K562 (cell line): ENCODE measurements around the gene NUSAP1. TPM values are rescaled to one million over a fixed set of nuclear protein-coding genes. Genes with fewer than 3 reads are reported as not detected.

Experiments
- CEBPB ChIP-seq: fragments of 450-650 bp; IDR thresholded peaks from 2 replicates; pipeline ENCODE4 v1.6.1; 2016; ENCODE audit warnings: missing genetic modification characterization, missing compliant biosample characterization
- CXXC5 ChIP-seq: fragments of 250-450 bp; sonication (Bioruptor Pico); IDR thresholded peaks from 2 replicates; pipeline ENCODE4 v1.8.0; 2022; ENCODE audit warnings: inconsistent platforms, mild to moderate bottlenecking, moderate library complexity
- ETV5 ChIP-seq: sonication (generic); formaldehyde crosslinking; IDR thresholded peaks from 2 replicates; pipeline ENCODE4 v1.4.0; 2020; ENCODE audit warnings: low read depth, mild to moderate bottlenecking, missing genetic modification reagents
- TEAD1 ChIP-seq, 2 experiments: fragments of 450-650 bp in 1 of 2; sonication (generic) in 1 of 2; formaldehyde crosslinking; IDR thresholded peaks; 2 replicates each; pipeline versions ENCODE4 v1.4.0 to v1.8.0; 2020 to 2022; ENCODE audit warnings: mild to moderate bottlenecking in 2 of 2, missing genetic modification reagents in 1 of 2
- polyA plus RNA-seq, 8 experiments: library from polyadenylated mRNA; depleted of rRNA in 4 of 8; stranded (reverse) in 5 of 8; unstranded in 3 of 8; fragments of >200 nt; fragmentation: Nextera tagmentation in 2 of 8; fragmentation: Illumina TruSeq in 1 of 8; extraction: Ambion mirVana in 2 of 8; extraction: Trizol in 1 of 8; gene quantifications; 2 replicates each; pipeline versions ENCODE4 v1.2.1 to v1.2.3, GENCODE V29; 2011 to 2014; ENCODE audit warnings: inconsistent platforms in 1 of 8, missing spikeins in 1 of 8
- total RNA-seq, 7 experiments: library from RNA; depleted of rRNA in 6 of 7; stranded (reverse); fragments of >200 nt in 6 of 7; fragmentation: Illumina TruSeq in 2 of 7; extraction: Trizol in 2 of 7; gene quantifications; 2 replicates each; pipeline versions ENCODE4 v1.2.1 to v1.2.3, GENCODE V29; 2011 to 2021; ENCODE audit warnings: low replicate concordance in 1 of 7
- TF ChIP-seq, protein P1 (sequence below): fragments of 250-450 bp; sonication (Bioruptor Pico); IDR thresholded peaks from 2 replicates; pipeline ENCODE4 v1.5.1; 2021; ENCODE audit warnings: mild to moderate bottlenecking
- TF ChIP-seq, protein P2 (sequence below): fragments of 450-650 bp; IDR thresholded peaks from 2 replicates; pipeline ENCODE4 v1.6.1; 2016; ENCODE audit warnings: mild to moderate bottlenecking, moderate library complexity

NUSAP1 gene
- total and polyA plus RNA-seq, 9 of the 15 experiments (the other 6 are each of a cell fraction or from before 2014, with no cell fraction given): 119 to 266 (median 227) TPM

DNA sequence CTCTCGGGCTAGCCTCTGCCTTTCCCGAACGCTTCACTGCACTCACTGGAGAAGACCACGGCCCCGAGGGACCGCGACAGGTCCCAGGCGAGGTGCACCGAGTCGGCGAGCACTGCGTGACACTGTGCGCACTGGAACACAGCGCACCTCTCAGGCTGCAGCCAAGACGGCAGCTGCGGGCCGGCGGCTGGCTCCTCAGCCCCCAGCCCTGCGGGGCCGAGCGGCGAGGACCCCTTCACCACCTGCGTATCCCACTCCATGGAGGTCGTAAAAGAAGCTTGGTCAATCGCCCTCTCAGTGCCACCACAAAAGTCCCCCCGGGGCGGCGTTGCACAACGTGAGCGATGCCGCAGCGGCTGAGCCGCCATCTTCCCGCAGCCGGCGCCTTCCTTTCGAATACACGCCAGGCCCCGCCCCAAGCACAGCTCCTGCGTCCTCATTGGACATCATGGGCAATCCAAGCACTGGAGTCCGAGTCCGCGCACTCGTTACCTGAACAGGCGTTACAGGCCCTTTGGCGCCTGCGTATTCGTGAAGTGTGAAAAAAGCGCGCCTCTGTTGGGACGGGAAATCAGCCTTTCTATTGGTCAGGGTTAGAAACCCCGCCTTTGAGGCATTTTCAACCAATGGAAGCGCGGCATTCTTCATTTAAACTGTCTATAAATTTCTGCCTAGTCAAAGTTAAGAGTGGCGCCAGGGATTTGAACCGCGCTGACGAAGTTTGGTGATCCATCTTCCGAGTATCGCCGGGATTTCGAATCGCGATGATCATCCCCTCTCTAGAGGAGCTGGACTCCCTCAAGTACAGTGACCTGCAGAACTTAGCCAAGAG, at the start of gene NUSAP1, which contains the start of gene OIP5 (continued):
- TF ChIP-seq, protein P1, sequence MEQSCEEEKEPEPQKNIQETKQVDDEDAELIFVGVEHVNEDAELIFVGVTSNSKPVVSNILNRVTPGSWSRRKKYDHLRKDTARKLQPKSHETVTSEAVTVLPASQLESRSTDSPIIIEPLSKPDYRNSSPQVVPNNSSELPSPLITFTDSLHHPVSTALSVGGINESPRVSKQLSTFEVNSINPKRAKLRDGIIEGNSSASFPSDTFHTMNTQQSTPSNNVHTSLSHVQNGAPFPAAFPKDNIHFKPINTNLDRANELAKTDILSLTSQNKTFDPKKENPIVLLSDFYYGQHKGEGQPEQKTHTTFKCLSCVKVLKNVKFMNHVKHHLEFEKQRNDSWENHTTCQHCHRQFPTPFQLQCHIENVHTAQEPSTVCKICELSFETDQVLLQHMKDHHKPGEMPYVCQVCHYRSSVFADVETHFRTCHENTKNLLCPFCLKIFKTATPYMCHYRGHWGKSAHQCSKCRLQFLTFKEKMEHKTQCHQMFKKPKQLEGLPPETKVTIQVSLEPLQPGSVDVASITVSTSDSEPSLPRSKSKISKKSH (CRISPR knock-in tag): no peak
- TF ChIP-seq ETV5 (CRISPR knock-in tag) (no peak), TEAD1 (CRISPR knock-in tag; IDR thresholded peaks at IDR 0.05) (no peak), CEBPB (tag) (peak; percentile 95), CXXC5 (CRISPR knock-in tag) (peak; percentile 89)
- TF ChIP-seq, protein P2, sequence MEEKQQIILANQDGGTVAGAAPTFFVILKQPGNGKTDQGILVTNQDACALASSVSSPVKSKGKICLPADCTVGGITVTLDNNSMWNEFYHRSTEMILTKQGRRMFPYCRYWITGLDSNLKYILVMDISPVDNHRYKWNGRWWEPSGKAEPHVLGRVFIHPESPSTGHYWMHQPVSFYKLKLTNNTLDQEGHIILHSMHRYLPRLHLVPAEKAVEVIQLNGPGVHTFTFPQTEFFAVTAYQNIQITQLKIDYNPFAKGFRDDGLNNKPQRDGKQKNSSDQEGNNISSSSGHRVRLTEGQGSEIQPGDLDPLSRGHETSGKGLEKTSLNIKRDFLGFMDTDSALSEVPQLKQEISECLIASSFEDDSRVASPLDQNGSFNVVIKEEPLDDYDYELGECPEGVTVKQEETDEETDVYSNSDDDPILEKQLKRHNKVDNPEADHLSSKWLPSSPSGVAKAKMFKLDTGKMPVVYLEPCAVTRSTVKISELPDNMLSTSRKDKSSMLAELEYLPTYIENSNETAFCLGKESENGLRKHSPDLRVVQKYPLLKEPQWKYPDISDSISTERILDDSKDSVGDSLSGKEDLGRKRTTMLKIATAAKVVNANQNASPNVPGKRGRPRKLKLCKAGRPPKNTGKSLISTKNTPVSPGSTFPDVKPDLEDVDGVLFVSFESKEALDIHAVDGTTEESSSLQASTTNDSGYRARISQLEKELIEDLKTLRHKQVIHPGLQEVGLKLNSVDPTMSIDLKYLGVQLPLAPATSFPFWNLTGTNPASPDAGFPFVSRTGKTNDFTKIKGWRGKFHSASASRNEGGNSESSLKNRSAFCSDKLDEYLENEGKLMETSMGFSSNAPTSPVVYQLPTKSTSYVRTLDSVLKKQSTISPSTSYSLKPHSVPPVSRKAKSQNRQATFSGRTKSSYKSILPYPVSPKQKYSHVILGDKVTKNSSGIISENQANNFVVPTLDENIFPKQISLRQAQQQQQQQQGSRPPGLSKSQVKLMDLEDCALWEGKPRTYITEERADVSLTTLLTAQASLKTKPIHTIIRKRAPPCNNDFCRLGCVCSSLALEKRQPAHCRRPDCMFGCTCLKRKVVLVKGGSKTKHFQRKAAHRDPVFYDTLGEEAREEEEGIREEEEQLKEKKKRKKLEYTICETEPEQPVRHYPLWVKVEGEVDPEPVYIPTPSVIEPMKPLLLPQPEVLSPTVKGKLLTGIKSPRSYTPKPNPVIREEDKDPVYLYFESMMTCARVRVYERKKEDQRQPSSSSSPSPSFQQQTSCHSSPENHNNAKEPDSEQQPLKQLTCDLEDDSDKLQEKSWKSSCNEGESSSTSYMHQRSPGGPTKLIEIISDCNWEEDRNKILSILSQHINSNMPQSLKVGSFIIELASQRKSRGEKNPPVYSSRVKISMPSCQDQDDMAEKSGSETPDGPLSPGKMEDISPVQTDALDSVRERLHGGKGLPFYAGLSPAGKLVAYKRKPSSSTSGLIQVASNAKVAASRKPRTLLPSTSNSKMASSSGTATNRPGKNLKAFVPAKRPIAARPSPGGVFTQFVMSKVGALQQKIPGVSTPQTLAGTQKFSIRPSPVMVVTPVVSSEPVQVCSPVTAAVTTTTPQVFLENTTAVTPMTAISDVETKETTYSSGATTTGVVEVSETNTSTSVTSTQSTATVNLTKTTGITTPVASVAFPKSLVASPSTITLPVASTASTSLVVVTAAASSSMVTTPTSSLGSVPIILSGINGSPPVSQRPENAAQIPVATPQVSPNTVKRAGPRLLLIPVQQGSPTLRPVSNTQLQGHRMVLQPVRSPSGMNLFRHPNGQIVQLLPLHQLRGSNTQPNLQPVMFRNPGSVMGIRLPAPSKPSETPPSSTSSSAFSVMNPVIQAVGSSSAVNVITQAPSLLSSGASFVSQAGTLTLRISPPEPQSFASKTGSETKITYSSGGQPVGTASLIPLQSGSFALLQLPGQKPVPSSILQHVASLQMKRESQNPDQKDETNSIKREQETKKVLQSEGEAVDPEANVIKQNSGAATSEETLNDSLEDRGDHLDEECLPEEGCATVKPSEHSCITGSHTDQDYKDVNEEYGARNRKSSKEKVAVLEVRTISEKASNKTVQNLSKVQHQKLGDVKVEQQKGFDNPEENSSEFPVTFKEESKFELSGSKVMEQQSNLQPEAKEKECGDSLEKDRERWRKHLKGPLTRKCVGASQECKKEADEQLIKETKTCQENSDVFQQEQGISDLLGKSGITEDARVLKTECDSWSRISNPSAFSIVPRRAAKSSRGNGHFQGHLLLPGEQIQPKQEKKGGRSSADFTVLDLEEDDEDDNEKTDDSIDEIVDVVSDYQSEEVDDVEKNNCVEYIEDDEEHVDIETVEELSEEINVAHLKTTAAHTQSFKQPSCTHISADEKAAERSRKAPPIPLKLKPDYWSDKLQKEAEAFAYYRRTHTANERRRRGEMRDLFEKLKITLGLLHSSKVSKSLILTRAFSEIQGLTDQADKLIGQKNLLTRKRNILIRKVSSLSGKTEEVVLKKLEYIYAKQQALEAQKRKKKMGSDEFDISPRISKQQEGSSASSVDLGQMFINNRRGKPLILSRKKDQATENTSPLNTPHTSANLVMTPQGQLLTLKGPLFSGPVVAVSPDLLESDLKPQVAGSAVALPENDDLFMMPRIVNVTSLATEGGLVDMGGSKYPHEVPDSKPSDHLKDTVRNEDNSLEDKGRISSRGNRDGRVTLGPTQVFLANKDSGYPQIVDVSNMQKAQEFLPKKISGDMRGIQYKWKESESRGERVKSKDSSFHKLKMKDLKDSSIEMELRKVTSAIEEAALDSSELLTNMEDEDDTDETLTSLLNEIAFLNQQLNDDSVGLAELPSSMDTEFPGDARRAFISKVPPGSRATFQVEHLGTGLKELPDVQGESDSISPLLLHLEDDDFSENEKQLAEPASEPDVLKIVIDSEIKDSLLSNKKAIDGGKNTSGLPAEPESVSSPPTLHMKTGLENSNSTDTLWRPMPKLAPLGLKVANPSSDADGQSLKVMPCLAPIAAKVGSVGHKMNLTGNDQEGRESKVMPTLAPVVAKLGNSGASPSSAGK: no peak
